Right renal cortex interstitium (tissue), 3 donors: ENCODE results near the gene FOXF1. TPM values are rescaled to one million over a fixed set of nuclear protein-coding genes. Genes with fewer than 3 reads are reported as not detected.

Experiments used
- DNase-seq, 3 donors: peaks; one replicate each; pipeline ENCODE4 v3.0.0-alpha.2; 2013; ENCODE audit warnings: low read depth in 3 of 3, low spot score in 2 of 3
- polyA plus RNA-seq, 3 donors: library from polyadenylated mRNA; unstranded; fragments of 120-200 nt; gene quantifications; one replicate each; pipeline ENCODE4 v1.2.1, GENCODE V29; 2013; ENCODE audit not compliant: insufficient read length in 3 of 3

Gene FOXF1
- under 1 TPM; 0.04 TPM for polyA plus RNA-seq

- DNase-seq, result no peak
Observed at GRCh38 chr16:86510465-86511261, at the start of gene FOXF1. Gene FOXF1, plus strand, starts transcription at chr16:86510527. Its CDS starts 43 bp downstream, at chr16:86510570.

- no peak for DNase-seq
Observed at GRCh38 chr16:86461037-86461436, 49.3 kb upstream of the FOXF1 start.

- no peak for DNase-seq
Observed at GRCh38 chr16:86462334-86463084, 47.8 kb upstream of the FOXF1 start.

- no peak for DNase-seq
Observed at GRCh38 chr16:86464044-86464443, 46.3 kb upstream of the FOXF1 start.

- no peak for DNase-seq
Observed at GRCh38 chr16:86465434-86465833, 44.9 kb upstream of the FOXF1 start.

- no peak for DNase-seq
Observed at GRCh38 chr16:86466696-86467406, 43.5 kb upstream of the FOXF1 start.

- no peak for DNase-seq
Observed at GRCh38 chr16:86467490-86467889, 42.8 kb upstream of the FOXF1 start.

GRCh38 chr16:86470964-86471363 lies 39.4 kb upstream of the FOXF1 start:
- DNase-seq, result no peak

GRCh38 chr16:86471896-86472295 lies 38.4 kb upstream of the FOXF1 start:
- DNase-seq, result no peak

- DNase-seq, result no peak
Observed at GRCh38 chr16:86472366-86472765, 38.0 kb upstream of the FOXF1 start.

GRCh38 chr16:86476956-86477534 lies 33.3 kb upstream of the FOXF1 start:
- DNase-seq, result no peak

- DNase-seq, result no peak
Observed at GRCh38 chr16:86477642-86478041, 32.7 kb upstream of the FOXF1 start.

- no peak for DNase-seq
Observed at GRCh38 chr16:86478779-86479178, 31.5 kb upstream of the FOXF1 start.

- DNase-seq, result no peak
Observed at GRCh38 chr16:86479419-86479818, 30.9 kb upstream of the FOXF1 start.

- DNase-seq, result no peak
Observed at GRCh38 chr16:86480444-86480843, 29.9 kb upstream of the FOXF1 start.

- no peak for DNase-seq
Observed at GRCh38 chr16:86481607-86482006, 28.7 kb upstream of the FOXF1 start.

GRCh38 chr16:86484240-86484639 lies 26.1 kb upstream of the FOXF1 start:
- no peak for DNase-seq

- no peak for DNase-seq
Observed at GRCh38 chr16:86485746-86486145, 24.6 kb upstream of the FOXF1 start.

- no peak for DNase-seq
Observed at GRCh38 chr16:86490859-86491639, 19.3 kb upstream of the FOXF1 start.

- no peak for DNase-seq
Observed at GRCh38 chr16:86491640-86492023, 18.7 kb upstream of the FOXF1 start.
